Neural progenitor cell (in vitro differentiated cells): Measurements from ENCODE around the gene AMMECR1.

ENCODE experiments used
- CTCF ChIP-seq: fragments of 200-600 bp; sonication (generic); IDR thresholded peaks from 2 replicates; pipeline ENCODE4 v1.5.1; 2017; ENCODE audit warnings: antibody characterized with exemption, mild to moderate bottlenecking
- EZH2 ChIP-seq: fragments of 200-600 bp; sonication (generic); IDR thresholded peaks from 2 replicates; pipeline ENCODE4 v1.6.1; 2017; ENCODE audit warnings: antibody characterized with exemption, mild to moderate bottlenecking, moderate library complexity

GRCh38 chrX:110228453-110228852 lies 89.4 kb downstream of the AMMECR1 start:
- TF ChIP-seq CTCF (no peak), EZH2 (no peak)
